Fibroblast of lung (primary cell): ENCODE results near the gene LDLRAD4. TPM values are rescaled to one million over a fixed set of nuclear protein-coding genes. Genes with fewer than 3 reads are reported as not detected.

ENCODE experiments used
- DNase-seq, 2 donors: peaks; one replicate each; pipeline versions ENCODE4 v3.0.0 to v3.0.0-alpha.2; 2010; ENCODE audit warnings: low read depth in 2 of 2
- H2AFZ ChIP-seq: 2 replicates; pipeline ENCODE4 v1.5.1; 2012; ENCODE audit warnings: low read length, control low read depth, inconsistent platforms
- H3K27ac ChIP-seq: 2 replicates; pipeline ENCODE4 v1.5.1; 2011; ENCODE audit warnings: low read length, control low read depth; ENCODE audit not compliant: insufficient read depth
- H3K27me3 ChIP-seq: 2 replicates; pipeline ENCODE4 v1.5.1; 2011; ENCODE audit warnings: mild to moderate bottlenecking, low read length; ENCODE audit not compliant: control insufficient read depth, insufficient read depth
- H3K36me3 ChIP-seq: 2 replicates; pipeline ENCODE4 v1.5.1; 2011; ENCODE audit warnings: low read length; ENCODE audit not compliant: control insufficient read depth, insufficient read depth
- H3K4me1 ChIP-seq: 2 replicates; pipeline ENCODE4 v1.5.1; 2011; ENCODE audit warnings: low read length; ENCODE audit not compliant: control insufficient read depth, insufficient read depth; ENCODE audit errors: extremely low read depth
- H3K4me2 ChIP-seq: 2 replicates; pipeline ENCODE4 v1.5.1; 2011; ENCODE audit warnings: low read length, control low read depth; ENCODE audit not compliant: insufficient read depth; ENCODE audit errors: extremely low read depth
- H3K4me3 ChIP-seq, 4 experiments: fragments of 200-600 bp in 1 of 4; sonication (generic) in 1 of 4; replicated peaks in 1 of 4; 2 replicates each; pipeline ENCODE4 v1.5.1; 2011 to 2016; ENCODE audit warnings: low read length in 4 of 4, low read depth in 3 of 4, mild to moderate bottlenecking in 3 of 4, control low read depth in 2 of 4, inconsistent platforms in 1 of 4, mixed read lengths in 1 of 4; ENCODE audit not compliant: insufficient read depth in 1 of 4; ENCODE audit errors: control extremely low read depth in 1 of 4
- H3K79me2 ChIP-seq: 2 replicates; pipeline ENCODE4 v1.5.1; 2012; ENCODE audit warnings: mild to moderate bottlenecking, low read length, inconsistent platforms; ENCODE audit not compliant: control insufficient read depth, insufficient read depth
- H3K9ac ChIP-seq: 2 replicates; pipeline ENCODE4 v1.5.1; 2011; ENCODE audit warnings: mild to moderate bottlenecking, low read length, control low read depth; ENCODE audit not compliant: insufficient read depth
- H3K9me3 ChIP-seq: 2 replicates; pipeline ENCODE4 v1.5.1; 2012; ENCODE audit warnings: low read depth, low read length; ENCODE audit not compliant: control insufficient read depth, insufficient read depth
- H4K20me1 ChIP-seq: 2 replicates; pipeline ENCODE4 v1.5.1; 2011; ENCODE audit warnings: low read length; ENCODE audit not compliant: control insufficient read depth, insufficient read depth; ENCODE audit errors: extremely low read depth
- CTCF ChIP-seq, 2 donors: IDR thresholded peaks in 1 of 2; conservative IDR thresholded peaks in 1 of 2; 1 replicate in 1 of 2; 2 replicates in 1 of 2; pipeline ENCODE4 v1.5.1; 2011 to 2012; ENCODE audit warnings: low read length in 2 of 2, control low read depth in 1 of 2, inconsistent platforms in 1 of 2, low read depth in 1 of 2, mild to moderate bottlenecking in 1 of 2
- EZH2 ChIP-seq: IDR thresholded peaks from 2 replicates; pipeline ENCODE4 v1.5.1; 2012; ENCODE audit warnings: low read length, control low read depth, mild to moderate bottlenecking; ENCODE audit errors: missing control alignments
- polyA plus RNA-seq, 2 donors: library from polyadenylated mRNA; depleted of rRNA in 1 of 2; stranded (reverse) in 1 of 2; unstranded in 1 of 2; fragments of >200 nt; gene quantifications; 2 replicates each; pipeline ENCODE4 v1.2.1, GENCODE V29; 2011 to 2012; ENCODE audit warnings: missing spikeins in 1 of 2
- total RNA-seq: library from RNA; depleted of rRNA; stranded (reverse); fragments of >200 nt; gene quantifications from 2 replicates; pipeline ENCODE4 v1.2.1, GENCODE V29; 2014

LDLRAD4 gene
- total and polyA plus RNA-seq, 2 donors (not counting 1 experiment from before 2014, with no cell fraction given), result not detected

GRCh38 chr18:13192970-13193369, 25.6 kb upstream of the LDLRAD4 start:
- H3K9ac ChIP-seq, result no peak overlapping the region
- no peak for TF ChIP-seq EZH2
- no peak for TF ChIP-seq CTCF (conservative IDR thresholded peaks at IDR 0.05 in 1 of 2, IDR thresholded peaks at IDR 0.05 in 1 of 2; ENCODE audit: low read depth in 1 of 2, low read length in 2 of 2)
- no peaks in the 10 kb centered on the region for H3K27me3 ChIP-seq
- H3K4me2 ChIP-seq, result no peak overlapping the region
- no peaks in the 10 kb centered on the region for H3K4me1 ChIP-seq
- no peaks in the 10 kb centered on the region for H4K20me1 ChIP-seq
- H3K4me3 ChIP-seq, result no peak overlapping the region
- H3K79me2 ChIP-seq, result no peaks in the 10 kb centered on the region
- no peak overlapping the region for H3K27ac ChIP-seq
- H3K9me3 ChIP-seq, result no peaks in the 10 kb centered on the region
- H2AFZ ChIP-seq, result no peak overlapping the region
- DNase-seq, result no peak
- no peaks in the 10 kb centered on the region for H3K36me3 ChIP-seq

DNA sequence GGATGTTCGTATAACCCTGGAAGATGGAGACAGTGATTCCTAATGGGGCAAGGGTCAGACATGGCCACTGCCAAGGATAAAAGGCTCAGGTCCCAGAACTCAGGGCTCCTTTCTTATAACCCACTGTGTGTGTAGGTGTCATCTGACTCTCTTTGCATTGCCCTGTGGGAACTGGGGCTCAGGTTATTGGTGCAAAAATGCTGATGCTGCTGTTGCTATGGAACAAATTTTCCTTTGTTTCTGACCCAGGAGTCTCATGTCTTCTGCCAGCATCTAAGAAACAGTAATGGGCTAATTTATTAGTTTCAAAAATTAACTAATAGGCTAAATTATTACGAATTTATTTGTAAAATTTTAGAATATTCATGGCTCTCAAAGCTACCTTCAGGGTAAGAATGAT, 24.3 kb upstream of the LDLRAD4 start:
- Histone ChIP-seq H3K4me1 (no peaks in the 10 kb centered on the region), H3K36me3 (no peaks in the 10 kb centered on the region), H4K20me1 (no peaks in the 10 kb centered on the region), H3K4me3 (no peak overlapping the region), H3K27ac (no peak overlapping the region), H2AFZ (no peak overlapping the region), H3K27me3 (no peaks in the 10 kb centered on the region), H3K9me3 (no peaks in the 10 kb centered on the region), H3K79me2 (no peaks in the 10 kb centered on the region), H3K4me2 (no peak overlapping the region), H3K9ac (no peak overlapping the region)
- TF ChIP-seq CTCF (conservative IDR thresholded peaks at IDR 0.05 in 1 of 2, IDR thresholded peaks at IDR 0.05 in 1 of 2; ENCODE audit: low read depth in 1 of 2, low read length in 2 of 2) (no peak), EZH2 (no peak)
- no peak for DNase-seq

DNA sequence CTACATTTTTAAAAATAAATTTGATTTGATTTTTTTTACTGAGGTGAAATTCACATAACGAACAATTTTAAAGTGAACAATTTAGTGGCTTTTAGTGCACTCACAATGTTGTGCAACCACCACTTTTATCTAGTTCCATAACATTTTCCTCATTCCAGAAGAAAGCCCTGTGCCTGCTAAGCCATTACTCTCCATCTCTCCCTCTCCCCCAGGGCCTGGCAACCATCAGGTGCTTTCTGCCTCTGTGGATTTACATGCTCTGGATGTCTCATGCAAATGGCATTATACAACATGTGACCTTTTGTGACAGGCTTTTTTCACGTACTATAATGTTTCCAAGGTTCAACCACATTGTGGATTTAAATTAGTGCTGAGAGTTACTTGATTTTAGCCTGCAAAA, 19.9 kb upstream of the LDLRAD4 start:
- Histone ChIP-seq H3K4me2 (no peak overlapping the region), H2AFZ (no peak overlapping the region), H3K9me3 (no peaks in the 10 kb centered on the region), H3K27ac (no peak overlapping the region), H3K9ac (no peak overlapping the region), H3K4me1 (no peaks in the 10 kb centered on the region), H3K79me2 (no peaks in the 10 kb centered on the region), H4K20me1 (no peaks in the 10 kb centered on the region), H3K27me3 (no peaks in the 10 kb centered on the region), H3K4me3 (no peak overlapping the region), H3K36me3 (no peaks in the 10 kb centered on the region)
- TF ChIP-seq EZH2 (no peak), CTCF (conservative IDR thresholded peaks at IDR 0.05 in 1 of 2, IDR thresholded peaks at IDR 0.05 in 1 of 2; ENCODE audit: low read depth in 1 of 2, low read length in 2 of 2) (no peak)
- DNase-seq, result no peak
